HG03095 (cell line): ENCODE results near the gene CAB39.
"Not testable (repeated sequence)": the region's sequence is repeated elsewhere in the genome, so short reads cannot be mapped to it uniquely, and the experiment has no call there.

ENCODE experiments used
- ATAC-seq: cut with Tn5 transposase; IDR thresholded peaks from one replicate; pipeline ENCODE4 v1.9.1; 2021; ENCODE audit warnings: moderate library complexity; ENCODE audit not compliant: unreplicated experiment

The CAB39 gene

DNA sequence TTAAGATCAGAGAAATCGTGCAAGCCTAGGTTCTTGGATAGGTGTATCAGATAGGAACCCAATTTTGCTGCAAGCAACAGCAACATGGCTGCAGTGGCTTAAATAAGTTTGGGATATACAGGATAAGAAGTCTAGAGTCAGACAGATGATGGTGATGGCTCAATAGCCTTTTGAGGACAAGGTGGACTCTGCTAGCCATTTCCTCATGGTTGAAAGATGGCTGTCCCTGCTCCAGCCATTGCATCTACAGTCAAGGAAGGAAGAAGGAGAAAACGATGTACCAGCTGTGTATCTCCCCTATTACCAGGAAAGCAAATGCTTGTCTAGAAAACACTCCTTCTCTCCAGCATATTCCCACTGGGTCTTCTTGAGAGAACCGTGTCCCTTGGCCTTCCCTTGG lies 30.1 kb upstream of the CAB39 start:
- ATAC-seq: no peak

DNA sequence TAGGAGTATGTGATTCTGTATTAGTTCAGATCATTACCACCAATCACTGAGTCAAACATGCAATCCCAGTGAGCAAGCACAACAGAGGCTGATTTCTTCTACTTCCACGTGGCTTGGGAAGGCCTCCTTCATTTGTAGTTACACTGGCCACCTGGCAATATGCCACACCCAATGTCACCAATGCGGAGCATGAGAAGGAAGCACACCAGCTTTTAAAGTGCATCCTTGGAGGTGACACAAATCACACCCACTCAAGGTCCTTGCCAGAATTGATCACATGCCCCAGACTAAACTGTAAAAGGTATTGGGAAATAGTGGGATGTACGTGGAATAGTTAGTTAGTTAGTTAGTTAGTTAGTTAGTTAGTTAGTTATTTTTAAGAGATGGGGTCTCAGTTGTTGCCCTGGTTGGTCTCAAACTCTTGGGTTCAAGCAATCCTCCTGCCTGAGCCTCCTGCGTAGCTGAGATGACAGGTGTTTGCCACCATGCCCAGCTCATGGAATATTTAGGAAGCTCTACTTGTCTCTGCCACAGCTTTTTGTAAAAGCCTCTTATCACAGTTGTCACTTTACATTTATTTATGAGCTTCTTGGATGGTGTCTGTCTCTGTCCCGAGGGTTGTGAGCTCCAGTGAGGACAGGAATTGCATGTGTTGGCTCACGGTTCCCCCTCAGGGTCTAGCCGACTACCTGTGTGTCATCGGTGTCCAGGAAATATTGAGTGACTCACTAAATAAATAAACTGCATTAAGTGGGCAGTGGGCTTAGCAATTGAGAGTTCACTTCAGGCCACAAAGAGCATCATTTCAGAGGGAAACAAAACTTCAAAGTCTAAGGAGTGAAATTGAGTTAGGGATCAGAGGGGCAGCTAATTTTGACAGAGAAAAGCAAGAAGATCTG lies 28.1 kb upstream of the CAB39 start:
- no peak for ATAC-seq

DNA sequence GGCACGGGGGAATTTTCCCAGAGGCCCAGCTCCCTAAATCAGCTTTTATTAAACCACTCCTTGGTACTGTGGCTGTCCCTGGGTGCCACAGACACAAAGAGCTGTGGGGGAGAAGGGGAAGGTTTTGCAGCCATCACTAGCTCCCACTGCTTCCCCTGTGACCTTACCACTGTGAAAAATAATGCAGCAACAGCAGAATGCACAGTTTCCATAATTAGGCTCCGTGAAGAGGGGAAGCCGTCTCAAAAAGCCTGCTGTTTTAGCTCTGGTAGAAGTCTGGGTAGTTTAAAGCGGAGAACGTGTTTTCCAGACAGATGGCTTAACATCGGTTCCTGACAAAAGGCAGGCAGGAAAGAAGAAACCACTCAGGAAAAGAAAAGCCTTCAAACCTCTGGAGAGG lies 27.5 kb upstream of the CAB39 start:
- ATAC-seq: no peak

DNA sequence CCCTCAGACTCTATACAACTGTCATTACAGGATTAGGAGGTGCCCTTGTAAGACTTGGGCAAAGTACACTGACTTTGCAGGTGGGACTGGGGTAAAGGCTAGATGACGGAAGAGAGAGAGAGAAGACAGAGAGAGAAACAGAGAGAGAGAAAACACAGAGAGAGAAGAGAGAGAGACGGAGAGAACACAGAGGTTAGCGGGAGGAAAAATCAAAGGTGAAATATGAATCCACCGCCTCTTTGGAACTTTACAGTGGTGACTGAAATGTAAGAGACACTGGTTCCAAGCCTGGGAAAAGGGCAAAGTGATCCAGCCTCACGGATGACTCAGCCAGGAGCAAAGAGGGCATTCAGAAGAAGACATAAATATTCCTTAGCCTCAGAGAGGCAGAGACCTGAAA lies 25.1 kb upstream of the CAB39 start:
- ATAC-seq: no peak

DNA sequence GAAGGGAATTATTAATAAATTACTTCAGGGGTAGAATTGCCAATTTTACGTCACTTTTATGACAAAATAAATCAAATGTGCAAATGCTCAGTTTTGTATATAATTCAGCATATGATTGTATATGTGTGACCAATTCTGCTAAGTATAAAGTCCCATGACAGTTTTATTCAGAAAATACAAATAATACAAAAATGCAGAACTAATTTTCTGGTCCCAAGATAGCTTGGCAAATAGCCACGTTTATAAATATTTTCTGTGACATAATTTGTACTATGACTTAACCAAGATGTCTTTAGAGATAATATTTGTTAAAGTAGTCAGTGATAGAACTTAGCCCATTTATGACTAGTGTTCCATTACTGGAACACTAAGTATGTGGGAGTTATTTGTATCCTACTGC lies 24.2 kb upstream of the CAB39 start:
- ATAC-seq: no peak

DNA sequence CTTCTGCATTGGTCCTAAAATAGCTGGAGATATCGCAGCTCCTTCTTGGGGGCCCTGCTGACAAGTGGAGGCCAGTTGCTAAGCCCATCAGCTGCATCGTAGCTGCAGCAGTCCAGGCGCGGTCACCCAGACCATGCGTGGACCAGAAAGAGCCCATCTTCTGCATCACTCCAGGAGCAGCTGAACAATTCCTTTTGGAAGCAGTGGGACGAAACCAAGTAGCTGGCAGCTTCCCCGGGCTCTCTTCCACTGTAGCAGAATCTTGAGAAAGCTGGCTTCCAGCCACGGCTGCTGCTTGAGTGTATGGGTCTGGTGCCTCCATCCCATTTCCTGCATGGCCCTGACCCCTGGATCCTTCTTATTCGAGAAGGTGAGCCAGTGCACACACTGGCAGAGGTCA lies 22.2 kb upstream of the CAB39 start:
- ATAC-seq: no peak

DNA sequence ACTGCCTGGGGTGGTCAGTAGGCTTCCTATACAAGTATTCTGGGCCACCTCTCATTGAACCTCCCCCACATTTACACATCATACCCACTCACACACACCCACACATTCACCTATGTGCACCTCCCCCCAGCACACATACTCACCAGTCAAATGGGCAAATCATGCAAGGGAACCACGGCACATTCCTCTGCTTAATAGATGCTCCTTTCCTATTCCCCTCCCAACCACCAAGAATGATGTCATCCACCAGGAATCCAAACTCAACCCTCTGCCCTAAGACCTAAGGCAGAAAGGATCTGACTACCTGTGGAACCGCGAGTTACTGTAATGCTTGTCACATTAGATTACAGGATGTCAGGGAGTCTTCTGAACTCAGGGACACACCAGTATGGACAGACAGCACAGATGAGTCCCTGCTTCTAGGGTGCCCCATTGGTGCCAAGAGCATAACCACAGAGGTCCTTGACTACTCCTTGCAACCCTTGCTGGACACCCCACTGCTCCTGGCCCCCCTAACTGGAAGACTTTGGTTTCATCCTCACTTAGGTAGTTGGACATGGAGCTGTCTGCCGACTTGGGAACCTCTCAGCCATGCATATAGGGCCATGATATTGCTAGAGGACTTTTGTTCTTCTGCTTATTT lies 21.5 kb upstream of the CAB39 start:
- ATAC-seq: no peak

DNA sequence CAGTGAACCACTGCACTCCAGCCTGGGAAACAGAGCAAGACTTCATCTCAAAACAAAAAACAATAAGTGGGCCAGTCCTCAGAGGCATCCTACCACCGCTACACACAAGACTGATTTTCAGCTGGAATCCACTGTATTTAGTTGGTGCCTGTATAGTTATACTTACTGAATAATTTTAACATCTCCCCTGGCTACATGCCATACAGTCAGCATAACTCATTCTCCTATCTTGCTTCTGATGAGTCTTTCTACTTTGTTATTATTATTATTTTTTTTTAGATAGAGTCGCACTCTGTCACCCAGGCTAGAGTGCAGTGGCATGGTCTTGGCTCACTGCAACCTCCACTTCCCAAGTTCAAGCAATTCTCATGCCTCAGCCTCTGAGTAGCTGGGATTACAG lies 19.9 kb upstream of the CAB39 start:
- no peak for ATAC-seq

DNA sequence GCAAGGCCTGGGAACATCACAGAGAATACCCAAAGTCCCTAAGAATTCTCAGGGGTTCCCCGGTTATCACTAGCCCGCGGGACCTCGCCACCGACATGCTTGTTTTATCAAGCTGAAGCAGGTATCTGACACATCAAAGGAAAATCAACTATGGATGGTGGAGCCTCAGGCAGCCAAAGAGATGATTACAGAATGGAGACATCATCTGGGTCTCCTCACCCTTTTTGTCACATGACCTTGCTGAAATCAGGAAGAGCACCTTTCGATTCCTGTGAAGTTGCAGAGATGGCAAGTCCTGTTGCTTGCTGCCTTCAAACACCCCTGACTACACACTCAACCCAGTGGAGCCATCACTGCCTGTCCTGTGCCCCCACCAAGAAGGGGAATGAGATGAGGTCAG lies 19.2 kb upstream of the CAB39 start:
- ATAC-seq: no peak

DNA sequence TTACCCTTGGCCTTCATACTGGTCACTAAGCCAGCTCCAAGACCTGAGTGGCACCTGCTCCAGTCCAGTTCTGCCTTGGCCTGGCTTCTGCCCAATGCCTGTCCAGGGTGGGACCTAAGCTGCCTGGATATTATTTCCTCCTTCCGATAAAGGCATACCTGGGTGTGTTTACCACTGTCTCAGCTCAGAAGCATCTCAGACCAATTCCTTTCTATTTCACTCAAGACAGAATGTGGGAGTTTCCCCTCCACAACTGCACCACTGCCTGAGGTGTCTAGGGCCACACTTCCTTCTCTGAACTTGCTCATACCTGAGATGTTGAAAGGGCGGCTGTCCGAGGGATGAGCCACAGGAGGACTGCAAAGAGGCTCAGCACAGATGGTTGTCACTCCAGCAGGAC lies 18.4 kb upstream of the CAB39 start:
- ATAC-seq: peak; percentile 66

DNA sequence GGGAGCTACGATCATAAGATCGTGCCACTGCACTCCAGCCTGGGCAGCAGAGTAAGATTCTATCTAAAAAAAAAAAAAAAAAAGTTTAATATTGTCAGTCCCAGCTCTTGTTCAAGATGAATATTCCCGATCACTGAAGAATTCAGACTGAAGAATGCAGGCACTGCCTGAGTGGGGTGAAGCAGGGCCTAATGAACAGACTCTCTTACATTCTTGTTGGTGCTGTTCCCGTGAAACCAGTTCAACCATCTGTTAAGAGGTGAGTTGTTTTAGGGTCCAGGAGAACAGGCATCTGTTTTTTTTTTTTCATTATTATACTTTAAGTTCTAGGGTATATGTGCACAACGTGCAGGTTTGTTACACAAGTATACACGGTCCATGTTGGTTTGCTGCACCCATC lies 17.1 kb upstream of the CAB39 start:
- no peak for ATAC-seq

DNA sequence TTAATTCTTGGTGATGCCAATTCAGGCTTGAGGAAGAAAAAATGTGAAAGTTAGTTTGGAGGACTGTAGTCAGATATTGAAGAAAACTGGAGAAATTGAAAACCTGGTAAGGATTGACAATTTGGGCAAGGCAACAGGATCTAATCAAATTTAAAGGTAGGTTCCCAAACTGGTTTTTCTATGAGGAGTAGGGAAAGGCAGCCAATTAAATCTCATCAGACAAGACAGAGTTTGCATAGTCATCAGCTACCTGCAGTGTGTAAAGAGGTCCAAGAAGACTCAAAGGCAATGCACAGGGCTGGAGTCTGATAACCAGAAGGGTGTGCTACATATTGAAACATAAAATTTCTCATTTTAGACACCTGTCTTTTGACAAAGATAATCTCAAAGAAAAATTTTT lies 16.0 kb upstream of the CAB39 start:
- ATAC-seq: no peak

DNA sequence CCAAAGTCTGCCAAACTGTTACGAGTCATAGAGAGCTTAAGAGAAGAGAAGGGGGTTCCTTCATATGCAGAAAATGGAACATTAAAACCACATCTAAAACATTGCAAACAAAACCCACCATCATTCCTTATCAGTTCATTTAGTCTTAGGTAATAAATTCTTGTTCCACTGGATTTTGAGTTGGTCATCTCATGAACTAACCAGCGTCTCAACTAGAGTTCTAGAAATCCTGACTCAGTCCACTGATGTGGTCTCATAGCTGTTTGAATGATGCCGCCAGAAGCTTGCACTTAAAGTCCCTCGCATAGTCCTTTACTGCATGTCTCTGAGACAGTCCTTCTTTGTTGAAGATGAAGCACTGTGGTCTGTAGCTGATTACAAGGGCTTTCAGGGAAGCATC lies 15.0 kb upstream of the CAB39 start:
- ATAC-seq: no peak

DNA sequence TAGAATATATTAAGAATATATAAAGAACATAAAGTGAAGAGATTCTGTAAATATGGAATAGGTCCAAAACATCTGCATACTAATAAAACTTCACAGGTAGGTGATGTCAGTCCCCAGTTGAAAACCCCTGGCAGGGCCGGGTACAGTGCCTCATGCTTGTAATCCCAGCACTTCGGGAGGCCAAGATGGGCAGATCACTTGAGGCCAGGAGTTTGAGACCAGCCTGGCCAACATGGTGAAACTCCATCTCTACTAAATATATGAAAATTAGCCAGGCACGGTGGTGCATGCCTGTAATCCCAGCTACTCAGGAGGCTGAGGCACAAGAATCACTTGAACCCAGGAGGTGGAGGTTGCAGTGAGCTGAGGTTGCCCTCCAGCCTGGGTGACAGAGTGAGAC lies 13.9 kb upstream of the CAB39 start:
- ATAC-seq: not testable (repeated sequence)

DNA sequence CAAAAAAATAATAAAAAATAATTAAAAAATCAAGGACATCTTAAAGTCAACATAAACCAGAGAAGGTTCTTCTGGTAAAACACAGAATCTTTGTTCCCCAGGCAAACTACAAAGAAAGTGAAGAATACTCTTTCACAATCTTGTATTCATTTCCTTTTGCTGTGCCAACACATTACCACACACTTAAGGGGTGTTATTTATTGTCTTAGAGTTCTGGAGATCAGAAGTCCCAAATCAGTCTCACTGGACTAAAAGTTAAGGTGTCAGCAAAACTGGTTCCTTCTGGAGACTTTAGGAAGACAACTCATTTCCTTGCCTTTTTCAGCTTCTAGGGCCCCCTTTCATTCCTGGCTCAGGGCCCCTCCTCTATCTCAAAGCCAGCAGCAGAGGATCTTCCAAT lies 12.2 kb upstream of the CAB39 start:
- no peak for ATAC-seq

DNA sequence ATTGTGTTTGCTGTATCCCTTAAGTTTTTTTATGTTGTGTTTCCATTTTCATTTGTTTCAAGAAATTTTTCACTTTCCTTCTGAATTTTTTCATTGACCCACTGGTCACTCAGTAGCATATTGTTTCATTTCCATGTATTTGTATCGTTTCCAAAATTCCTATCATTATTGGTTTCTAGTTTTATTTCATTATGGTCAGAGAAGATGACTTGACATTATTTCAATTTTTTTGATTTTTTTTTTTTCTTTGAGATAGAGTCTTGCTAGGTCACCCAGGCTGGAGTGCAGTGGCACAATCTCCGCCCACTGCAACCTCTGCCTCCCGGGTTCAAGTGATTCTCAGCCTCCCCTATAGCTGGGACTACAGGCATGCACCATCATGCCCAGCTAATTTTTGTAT lies 11.3 kb upstream of the CAB39 start:
- no peak for ATAC-seq

DNA sequence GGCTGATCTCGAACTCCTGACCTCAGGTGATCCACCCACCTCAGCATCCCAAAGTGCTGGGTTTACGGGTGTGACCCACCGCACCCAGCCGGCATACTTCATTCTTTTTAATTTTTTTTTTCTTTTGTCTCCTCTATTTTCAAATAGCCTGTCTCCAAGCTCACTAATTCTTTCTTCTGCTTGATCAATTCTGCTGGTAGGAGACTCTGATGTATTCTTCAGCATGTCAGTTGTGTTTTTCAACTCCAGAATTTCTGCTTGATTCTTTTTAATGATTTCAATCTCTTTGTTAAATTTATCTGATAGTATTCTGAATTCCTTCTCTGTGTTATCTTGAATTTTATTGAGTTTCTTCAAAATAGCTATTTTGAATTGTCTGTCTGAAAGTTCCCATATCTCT lies 10.2 kb upstream of the CAB39 start:
- not testable (repeated sequence) for ATAC-seq

DNA sequence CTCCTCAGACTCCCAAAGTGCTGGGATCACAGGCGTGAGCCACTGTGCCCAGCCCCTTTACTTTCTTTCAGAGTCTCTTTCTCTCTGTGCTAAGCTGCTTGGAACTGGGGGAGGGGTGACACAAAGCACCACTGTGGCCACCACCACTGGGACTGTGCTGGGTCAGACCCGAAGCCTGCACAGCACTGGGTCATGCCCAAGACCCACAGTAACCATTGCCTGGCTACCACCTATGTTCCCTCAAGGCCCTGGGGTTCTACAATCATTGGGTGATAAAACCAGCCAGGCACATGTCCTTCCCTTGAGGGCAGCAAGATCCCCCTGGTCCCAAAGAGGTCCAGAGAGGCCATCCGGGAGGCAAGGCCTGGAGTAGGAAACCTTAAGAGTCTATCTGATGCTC lies 9.1 kb upstream of the CAB39 start:
- ATAC-seq: no peak

DNA sequence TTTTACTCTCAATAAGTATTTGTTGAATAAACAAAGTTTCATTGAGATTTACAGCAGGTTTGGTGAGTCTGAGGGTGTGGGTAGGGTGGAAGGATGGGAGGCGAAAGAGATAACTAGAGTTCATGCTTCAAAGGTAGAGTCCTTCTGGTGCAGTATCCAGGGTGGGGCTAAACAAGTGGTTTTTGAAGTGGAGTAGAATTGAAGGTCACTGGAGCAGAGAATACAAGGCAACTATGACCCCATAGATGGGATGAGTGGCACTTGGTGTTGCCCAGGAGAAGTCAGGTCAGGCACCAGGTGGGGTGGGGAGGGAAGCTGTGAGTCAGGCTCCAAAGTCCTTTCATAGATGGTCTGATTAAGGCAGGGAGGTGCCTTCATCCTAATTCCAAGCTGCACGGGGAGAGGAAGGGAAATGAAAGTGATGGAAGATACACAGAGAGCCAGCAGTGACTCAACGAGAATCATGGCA lies 6.6 kb upstream of the CAB39 start:
- ATAC-seq: no peak

DNA sequence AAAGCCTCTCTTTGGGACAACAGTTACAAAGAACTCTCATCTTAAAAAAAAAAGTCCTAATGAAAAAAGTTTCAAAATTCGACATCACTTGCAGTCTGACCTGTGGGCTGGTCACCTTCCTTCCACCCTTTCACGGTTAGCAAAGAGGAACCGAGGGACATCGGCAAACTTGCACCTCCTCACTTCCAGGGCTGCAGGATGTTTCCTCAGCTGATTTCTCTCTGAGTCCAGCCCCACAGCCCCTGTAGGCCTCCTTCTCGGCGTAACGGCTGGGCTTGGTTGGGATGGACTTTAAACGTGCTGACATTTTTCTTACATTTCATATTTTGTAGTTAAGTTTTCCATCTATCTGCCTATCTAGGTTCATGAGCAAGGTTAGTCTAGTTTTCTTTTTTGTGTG lies 5.7 kb upstream of the CAB39 start:
- no peak for ATAC-seq

DNA sequence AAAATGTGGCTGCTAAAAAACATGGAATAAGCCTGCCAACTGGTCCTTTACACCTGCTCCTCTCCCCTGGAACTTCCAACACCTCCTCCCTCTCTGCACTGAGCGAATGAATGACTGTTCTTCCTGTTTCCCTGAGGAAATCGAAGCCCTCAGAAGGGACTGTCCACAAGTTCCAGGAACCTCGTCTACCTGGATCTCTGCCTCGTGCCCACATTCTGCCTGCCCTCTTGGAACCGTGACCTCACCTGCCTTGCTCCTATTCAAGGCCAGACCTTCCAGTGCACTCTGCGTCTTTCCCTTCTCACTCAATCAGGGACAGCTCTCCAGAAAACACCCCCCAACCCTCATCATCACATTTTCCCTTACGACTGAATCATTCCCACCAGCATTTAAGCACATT lies 4.4 kb upstream of the CAB39 start:
- no peak for ATAC-seq

DNA sequence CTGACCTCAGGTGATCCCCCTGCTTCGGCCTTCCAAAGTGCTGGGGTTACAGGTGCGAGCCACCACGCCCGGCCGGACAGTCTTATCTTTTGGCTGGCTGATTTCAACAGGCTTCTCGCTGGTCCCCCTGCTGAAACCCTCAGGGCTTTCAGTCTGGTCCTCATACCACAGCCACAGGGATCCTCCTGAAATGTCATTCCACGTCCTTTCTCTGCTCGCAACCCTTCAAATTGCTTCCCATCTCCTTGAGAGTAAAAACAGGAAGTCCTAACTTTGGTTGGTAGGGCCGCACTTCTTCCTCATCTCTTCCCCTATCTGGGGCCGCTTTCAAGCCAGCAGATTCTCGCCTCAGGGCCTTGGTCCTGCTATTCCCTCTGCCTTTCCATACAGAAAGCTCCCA lies 1.4 kb upstream of the CAB39 start:
- no peak for ATAC-seq
